Activated naive CD8-positive, alpha-beta T cell treated with anti-CD3 and anti-CD28 coated beads for 36 hours (primary cell): ENCODE measurements around the gene JKAMP. TPM values are rescaled to one million over a fixed set of nuclear protein-coding genes. Genes with fewer than 3 reads are reported as not detected.

Experiments
- DNase-seq: peaks from one replicate; pipeline ENCODE4 v3.0.0; 2021
- H3K27ac Mint-ChIP-seq: one replicate; pipeline ENCODE4 v1.8.0; 2022; ENCODE audit warnings: mild to moderate bottlenecking, moderate library complexity, mixed read lengths
- H3K27me3 Mint-ChIP-seq: one replicate; pipeline ENCODE4 v1.8.0; 2022; ENCODE audit warnings: mild to moderate bottlenecking, mixed read lengths
- H3K36me3 Mint-ChIP-seq: one replicate; pipeline ENCODE4 v1.8.0; 2021; ENCODE audit warnings: mild to moderate bottlenecking, mixed read lengths
- H3K4me1 Mint-ChIP-seq: one replicate; pipeline ENCODE4 v1.8.0; 2021; ENCODE audit warnings: mixed read lengths
- H3K4me3 Mint-ChIP-seq: one replicate; pipeline ENCODE4 v1.8.0; 2022; ENCODE audit warnings: mild to moderate bottlenecking, moderate library complexity, mixed read lengths
- H3K9me3 Mint-ChIP-seq: one replicate; pipeline ENCODE4 v1.8.0; 2022; ENCODE audit warnings: mixed read lengths
- total RNA-seq, 2 experiments: library from RNA; stranded (reverse); gene quantifications; one replicate each; pipeline ENCODE4 v1.2.3, GENCODE V29; 2021

JKAMP gene
- total RNA-seq, 2 experiments from 2014 or later, result 19.8 to 23.6 TPM

- Mint-ChIP-seq H3K27ac (no peak overlapping the region), H3K4me1 (peaks cover 5% of the 10 kb centered on the region), H3K9me3 (no peaks in the 10 kb centered on the region), H3K36me3 (peaks cover 5% of the 10 kb centered on the region), H3K4me3 (peak overlapping the region; percentile 83), H3K27me3 (peaks cover 4% of the 10 kb centered on the region)
- DNase-seq, result peak; percentile 61
These were observed 19.6 kb upstream of the JKAMP start for GRCh38 chr14:59464486-59465315.

- Mint-ChIP-seq H3K27ac (peak within 1 kb of the TSS; percentile 75), H3K4me3 (peak within 1 kb of the TSS; percentile 83), H3K9me3 (no peaks in the 10 kb centered on the region), H3K27me3 (peaks cover 4% of the 10 kb centered on the region), H3K36me3 (peaks cover 4% of the 10 kb centered on the region), H3K4me1 (peaks cover 5% of the 10 kb centered on the region)
- DNase-seq, result no peak
These were observed 18.8 kb upstream of the JKAMP start, which contains the start of gene GPR135 for GRCh38 chr14:59465316-59466135. TSS of gene GPR135 (minus strand) at chr14:59465380. CDS start at chr14:59465226, 154 bp downstream.

- H3K9me3 Mint-ChIP-seq, result no peaks in the 10 kb centered on the region
- H3K27me3 Mint-ChIP-seq, result no peaks in the 10 kb centered on the region
- H3K4me1 Mint-ChIP-seq, result peaks cover 8% of the 10 kb centered on the region
- DNase-seq, result no peak
- H3K4me3 Mint-ChIP-seq, result no peak overlapping the region
- H3K36me3 Mint-ChIP-seq, result peaks cover 13% of the 10 kb centered on the region
- no peak overlapping the region for H3K27ac Mint-ChIP-seq
These were observed 10.1 kb upstream of the JKAMP start for GRCh38 chr14:59474172-59474571.

- Mint-ChIP-seq H3K27me3 (no peaks in the 10 kb centered on the region), H3K27ac (no peak overlapping the region)
These were observed 8.6 kb upstream of the JKAMP start for GRCh38 chr14:59475709-59476108.

GRCh38 chr14:59478540-59478939, 5.8 kb upstream of the JKAMP start:
- H3K27ac Mint-ChIP-seq, result no peak overlapping the region
- H3K36me3 Mint-ChIP-seq, result peaks cover 19% of the 10 kb centered on the region
- H3K27me3 Mint-ChIP-seq, result no peaks in the 10 kb centered on the region
- peaks cover 38% of the 10 kb centered on the region for H3K4me1 Mint-ChIP-seq
- DNase-seq, result no peak
- H3K4me3 Mint-ChIP-seq, result no peak overlapping the region
- H3K9me3 Mint-ChIP-seq, result no peaks in the 10 kb centered on the region

More at GRCh38 chr14:59475709-59476108, 8.6 kb upstream of the JKAMP start:
- H3K4me3 Mint-ChIP-seq, result no peak overlapping the region
- no peaks in the 10 kb centered on the region for H3K9me3 Mint-ChIP-seq
- peaks cover 15% of the 10 kb centered on the region for H3K36me3 Mint-ChIP-seq
- peaks cover 16% of the 10 kb centered on the region for H3K4me1 Mint-ChIP-seq
- no peak for DNase-seq

GRCh38 chr14:59480166-59480565, 4.2 kb upstream of the JKAMP start:
- peak overlapping the region; percentile 47 for H3K4me3 Mint-ChIP-seq
- peaks cover 38% of the 10 kb centered on the region for H3K4me1 Mint-ChIP-seq
- peak overlapping the region; percentile 44 for H3K27ac Mint-ChIP-seq

GRCh38 chr14:59481407-59481806, 2.9 kb upstream of the JKAMP start:
- H3K27ac Mint-ChIP-seq, result peak overlapping the region; percentile 56
- H3K4me1 Mint-ChIP-seq, result peaks cover 47% of the 10 kb centered on the region
- no peak for DNase-seq
- H3K4me3 Mint-ChIP-seq, result peak overlapping the region; percentile 40
- H3K9me3 Mint-ChIP-seq, result no peaks in the 10 kb centered on the region
- H3K27me3 Mint-ChIP-seq, result no peaks in the 10 kb centered on the region
- H3K36me3 Mint-ChIP-seq, result peaks cover 18% of the 10 kb centered on the region

More at GRCh38 chr14:59480166-59480565, 4.2 kb upstream of the JKAMP start:
- Mint-ChIP-seq H3K36me3 (peaks cover 18% of the 10 kb centered on the region), H3K27me3 (no peaks in the 10 kb centered on the region), H3K9me3 (no peaks in the 10 kb centered on the region)
- no peak for DNase-seq

- H3K36me3 Mint-ChIP-seq, result peaks cover 18% of the 10 kb centered on the region
- H3K9me3 Mint-ChIP-seq, result no peaks in the 10 kb centered on the region
- H3K27me3 Mint-ChIP-seq, result no peaks in the 10 kb centered on the region
- H3K4me1 Mint-ChIP-seq, result peaks cover 44% of the 10 kb centered on the region
- H3K4me3 Mint-ChIP-seq, result peak overlapping the region; percentile 94
- no peak for DNase-seq
- H3K27ac Mint-ChIP-seq, result peak overlapping the region; percentile 25
These were observed 2.3 kb upstream of the JKAMP start for GRCh38 chr14:59481871-59482540.

GRCh38 chr14:59482541-59483331, 1.6 kb upstream of the JKAMP start:
- Mint-ChIP-seq H3K4me3 (peak overlapping the region; percentile 94), H3K4me1 (peaks cover 45% of the 10 kb centered on the region), H3K27me3 (no peaks in the 10 kb centered on the region), H3K9me3 (no peaks in the 10 kb centered on the region), H3K27ac (peak overlapping the region; percentile 85), H3K36me3 (peaks cover 15% of the 10 kb centered on the region)
- no peak for DNase-seq

GRCh38 chr14:59483363-59483762, 954 bp upstream of the JKAMP start:
- no peak for DNase-seq
- peak overlapping the region; percentile 94 for H3K4me3 Mint-ChIP-seq
- H3K36me3 Mint-ChIP-seq, result peaks cover 15% of the 10 kb centered on the region
- peaks cover 45% of the 10 kb centered on the region for H3K4me1 Mint-ChIP-seq
- H3K9me3 Mint-ChIP-seq, result no peaks in the 10 kb centered on the region
- peak overlapping the region; percentile 85 for H3K27ac Mint-ChIP-seq
- H3K27me3 Mint-ChIP-seq, result no peaks in the 10 kb centered on the region

- Mint-ChIP-seq H3K9me3 (no peaks in the 10 kb centered on the region), H3K4me3 (peak overlapping the region; percentile 94), H3K27ac (peak overlapping the region; percentile 85), H3K4me1 (peaks cover 48% of the 10 kb centered on the region), H3K36me3 (peaks cover 18% of the 10 kb centered on the region), H3K27me3 (no peaks in the 10 kb centered on the region)
- no peak for DNase-seq
These were observed 390 bp downstream of the JKAMP start for GRCh38 chr14:59484639-59485175.

GRCh38 chr14:59490756-59491155, 6.4 kb downstream of the JKAMP start:
- Mint-ChIP-seq H3K27ac (no peak overlapping the region), H3K9me3 (no peaks in the 10 kb centered on the region), H3K4me1 (peaks cover 20% of the 10 kb centered on the region), H3K4me3 (no peak overlapping the region), H3K36me3 (peaks cover 39% of the 10 kb centered on the region), H3K27me3 (no peaks in the 10 kb centered on the region)
- DNase-seq, result no peak

- Mint-ChIP-seq H3K27ac (no peak overlapping the region), H3K9me3 (no peaks in the 10 kb centered on the region), H3K27me3 (no peaks in the 10 kb centered on the region), H3K36me3 (peaks cover 42% of the 10 kb centered on the region), H3K4me1 (peaks cover 20% of the 10 kb centered on the region), H3K4me3 (no peak overlapping the region)
- DNase-seq, result no peak
These were observed 8.1 kb downstream of the JKAMP start for GRCh38 chr14:59492384-59492783.

GRCh38 chr14:59500732-59501131, 16.4 kb downstream of the JKAMP start:
- no peak for DNase-seq
- H3K4me1 Mint-ChIP-seq, result peaks cover 11% of the 10 kb centered on the region
- no peak overlapping the region for H3K27ac Mint-ChIP-seq
- no peak overlapping the region for H3K4me3 Mint-ChIP-seq
- H3K27me3 Mint-ChIP-seq, result no peaks in the 10 kb centered on the region
- peaks cover 10% of the 10 kb centered on the region for H3K36me3 Mint-ChIP-seq
- H3K9me3 Mint-ChIP-seq, result no peaks in the 10 kb centered on the region
